Measurements from ENCODE around the gene MAPKAP1.
A peak's percentile ranks its signal among the peaks of the same experiment; 100 is the strongest.

The MAPKAP1 gene

GRCh38 chr9:125564631-125565030, 142.4 kb downstream of the MAPKAP1 start:
- Histone ChIP-seq H3K79me2 (ENCODE audit: insufficient read depth, low read length) (no peaks in the 10 kb centered on the region), H3K9me2 (replicated peaks; ENCODE audit: insufficient read depth, low read length) (no peaks in the 10 kb centered on the region), H2AFZ (ENCODE audit: low read depth, low read length, severe bottlenecking) (no peak overlapping the region), H3K27me3 (ENCODE audit: low read length) (no peaks in the 10 kb centered on the region), H4K20me1 (ENCODE audit: low read depth, low read length) (no peaks in the 10 kb centered on the region), H3K4me3 (ENCODE audit: insufficient read depth, low read length, poor library complexity, severe bottlenecking) (no peak overlapping the region), H3F3A (ENCODE audit: insufficient read depth) (no peaks in the 10 kb centered on the region), H3K27ac (ENCODE audit: low read depth, low read length) (no peak overlapping the region), H3K9ac (ENCODE audit: low read length) (no peak overlapping the region), H3K36me3 (ENCODE audit: low read length) (no peaks in the 10 kb centered on the region), H3K9me3 (ENCODE audit: insufficient read depth, low read length) (no peaks in the 10 kb centered on the region), H3K4me2 (ENCODE audit: low read depth, low read length, poor library complexity, severe bottlenecking) (no peak overlapping the region)
- TF ChIP-seq CTCF (IDR thresholded peaks at IDR 0.05; ENCODE audit: insufficient read depth, low read length, poor library complexity, severe bottlenecking) (no peak), EZH2phosphoT487 (conservative IDR thresholded peaks at IDR 0.05; ENCODE audit: low read length) (no peak)

GRCh38 chr9:125561509-125562148, 145.4 kb downstream of the MAPKAP1 start:
- no peak overlapping the region for H3K9ac ChIP-seq (ENCODE audit: low read length)
- no peaks in the 10 kb centered on the region for H3K36me3 ChIP-seq (ENCODE audit: low read length)
- peak overlapping the region; percentile 1 for H3K4me2 ChIP-seq (ENCODE audit: low read depth, low read length, poor library complexity, severe bottlenecking)
- H3K4me3 ChIP-seq (ENCODE audit: insufficient read depth, low read length, poor library complexity, severe bottlenecking) = no peak overlapping the region
- H3F3A ChIP-seq (ENCODE audit: insufficient read depth) = no peaks in the 10 kb centered on the region
- no peaks in the 10 kb centered on the region for H3K79me2 ChIP-seq (ENCODE audit: insufficient read depth, low read length)
- H2AFZ ChIP-seq (ENCODE audit: low read depth, low read length, severe bottlenecking) = no peak overlapping the region
- no peak overlapping the region for H3K27ac ChIP-seq (ENCODE audit: low read depth, low read length)
- H3K9me3 ChIP-seq (ENCODE audit: insufficient read depth, low read length) = no peaks in the 10 kb centered on the region
- no peak for TF ChIP-seq EZH2phosphoT487 (conservative IDR thresholded peaks at IDR 0.05; ENCODE audit: low read length)
- no peak for TF ChIP-seq CTCF (IDR thresholded peaks at IDR 0.05; ENCODE audit: insufficient read depth, low read length, poor library complexity, severe bottlenecking)
- no peaks in the 10 kb centered on the region for H3K9me2 ChIP-seq (replicated peaks; ENCODE audit: insufficient read depth, low read length)
- H4K20me1 ChIP-seq (ENCODE audit: low read depth, low read length) = no peaks in the 10 kb centered on the region
- H3K27me3 ChIP-seq (ENCODE audit: low read length) = no peaks in the 10 kb centered on the region

- Histone ChIP-seq H3K36me3 (ENCODE audit: low read length) (no peaks in the 10 kb centered on the region), H3K9me3 (ENCODE audit: insufficient read depth, low read length) (no peaks in the 10 kb centered on the region), H3K27me3 (ENCODE audit: low read length) (no peaks in the 10 kb centered on the region), H3K4me2 (ENCODE audit: low read depth, low read length, poor library complexity, severe bottlenecking) (no peak overlapping the region), H2AFZ (ENCODE audit: low read depth, low read length, severe bottlenecking) (no peak overlapping the region), H3K9me2 (replicated peaks; ENCODE audit: insufficient read depth, low read length) (no peaks in the 10 kb centered on the region), H4K20me1 (ENCODE audit: low read depth, low read length) (no peaks in the 10 kb centered on the region), H3K9ac (ENCODE audit: low read length) (no peak overlapping the region), H3K4me3 (ENCODE audit: insufficient read depth, low read length, poor library complexity, severe bottlenecking) (no peak overlapping the region), H3K79me2 (ENCODE audit: insufficient read depth, low read length) (no peaks in the 10 kb centered on the region), H3F3A (ENCODE audit: insufficient read depth) (no peaks in the 10 kb centered on the region), H3K27ac (ENCODE audit: low read depth, low read length) (no peak overlapping the region)
- TF ChIP-seq EZH2phosphoT487 (conservative IDR thresholded peaks at IDR 0.05; ENCODE audit: low read length) (no peak), CTCF (IDR thresholded peaks at IDR 0.05; ENCODE audit: insufficient read depth, low read length, poor library complexity, severe bottlenecking) (no peak)
Measured at GRCh38 chr9:125559894-125560293, 147.1 kb downstream of the MAPKAP1 start.
